HEK293 (cell line): Measurements from ENCODE around the gene KRT27.

Experiments
- CTCF ChIA-PET: fragments of 350-600 bp; formaldehyde crosslinking; extraction: SDS; loops from one replicate; lab custom pipeline; 2021; ENCODE audit warnings: antibody characterized with exemption; lab: Yijun Ruan, JAX
- POLR2A ChIA-PET: fragments of 300-600 bp; formaldehyde crosslinking; extraction: SDS; loops from one replicate; lab custom pipeline; 2020; ENCODE audit warnings: antibody characterized with exemption, inconsistent platforms; lab: Yijun Ruan, JAX
- H3K27ac ChIP-seq: fragments of 200-500 bp; sonication (Bioruptor generic); 2 replicates; pipeline ENCODE4 v1.5.1; 2014; ENCODE audit warnings: low read depth, low read length, control low read depth, inconsistent platforms; ENCODE audit errors: extremely low read depth
- H3K36me3 ChIP-seq, 2 experiments: fragments of 200-500 bp in 1 of 2; sonication (Bioruptor generic) in 1 of 2; 1 replicate in 1 of 2; 2 replicates in 1 of 2; pipeline ENCODE4 v1.5.1; 2014 to 2017; ENCODE audit warnings: inconsistent platforms in 2 of 2, low read length in 2 of 2; ENCODE audit not compliant: control insufficient read depth in 2 of 2, insufficient read depth in 1 of 2
- H3K4me1 ChIP-seq: fragments of 200-500 bp; sonication (Bioruptor generic); 2 replicates; pipeline ENCODE4 v1.5.1; 2014; ENCODE audit warnings: mild to moderate bottlenecking, low read length, inconsistent platforms; ENCODE audit not compliant: control insufficient read depth, insufficient read depth
- H3K4me3 ChIP-seq: 2 replicates; pipeline ENCODE4 v1.5.1; 2011; ENCODE audit warnings: low read depth, mild to moderate bottlenecking, control low read depth, low read length, moderate library complexity
- H3K9me3 ChIP-seq: fragments of 200-500 bp; sonication (Bioruptor generic); 2 replicates; pipeline ENCODE4 v1.5.1; 2014; ENCODE audit warnings: low read depth, low read length, inconsistent platforms; ENCODE audit not compliant: control insufficient read depth, insufficient read depth
- EGR2 ChIP-seq: fragments of 450-650 bp; formaldehyde crosslinking; IDR thresholded peaks from 2 replicates; pipeline ENCODE4 v1.5.1; 2016; ENCODE audit warnings: low read depth, missing biosample characterization, missing genetic modification characterization
- GFI1B ChIP-seq: fragments of 450-650 bp; formaldehyde crosslinking; IDR thresholded peaks from 2 replicates; pipeline ENCODE4 v1.5.1; 2016; ENCODE audit warnings: missing biosample characterization, missing genetic modification characterization
- GLI4 ChIP-seq: fragments of 450-650 bp; formaldehyde crosslinking; IDR thresholded peaks from 2 replicates; pipeline ENCODE4 v1.5.1; 2016; ENCODE audit warnings: missing biosample characterization, missing genetic modification characterization
- HOXD13 ChIP-seq: sonication (generic); formaldehyde crosslinking; IDR thresholded peaks from 2 replicates; pipeline ENCODE4 v1.8.0; 2022; ENCODE audit warnings: missing genetic modification reagents, borderline replicate concordance
- KLF16 ChIP-seq: fragments of 450-650 bp; formaldehyde crosslinking; IDR thresholded peaks from 2 replicates; pipeline ENCODE4 v1.5.1; 2017; ENCODE audit warnings: missing biosample characterization, missing genetic modification characterization
- ZBTB20 ChIP-seq: fragments of 450-650 bp; formaldehyde crosslinking; IDR thresholded peaks from 2 replicates; pipeline ENCODE4 v1.5.1; 2016; ENCODE audit warnings: missing biosample characterization, missing genetic modification characterization
- ZNF132 ChIP-seq: fragments of 450-650 bp; formaldehyde crosslinking; IDR thresholded peaks from 2 replicates; pipeline ENCODE4 v1.5.1; 2017; ENCODE audit warnings: missing biosample characterization, missing genetic modification characterization, borderline replicate concordance
- ZNF501 ChIP-seq: fragments of 450-650 bp; formaldehyde crosslinking; IDR thresholded peaks from 2 replicates; pipeline ENCODE4 v1.5.1; 2016; ENCODE audit warnings: missing biosample characterization, missing genetic modification characterization
- ZNF544 ChIP-seq: fragments of 450-650 bp; formaldehyde crosslinking; IDR thresholded peaks from 2 replicates; pipeline ENCODE4 v1.5.0; 2017; ENCODE audit warnings: missing biosample characterization, missing genetic modification characterization
- ZNF558 ChIP-seq: fragments of 450-650 bp; formaldehyde crosslinking; IDR thresholded peaks from 2 replicates; pipeline ENCODE4 v1.5.1; 2016; ENCODE audit warnings: missing biosample characterization, missing genetic modification characterization
- ZNF600 ChIP-seq: fragments of 450-650 bp; formaldehyde crosslinking; IDR thresholded peaks from 2 replicates; pipeline ENCODE4 v1.5.1; 2016; ENCODE audit warnings: missing biosample characterization, missing genetic modification characterization
- ZNF626 ChIP-seq: fragments of 450-650 bp; sonication (Bioruptor Pico); formaldehyde crosslinking; IDR thresholded peaks from 2 replicates; pipeline ENCODE4 v1.5.1; 2018; ENCODE audit warnings: missing biosample characterization, missing genetic modification characterization, inconsistent platforms
- ZNF660 ChIP-seq: fragments of 450-650 bp; IDR thresholded peaks from 2 replicates; pipeline ENCODE4 v1.5.1; 2018; ENCODE audit warnings: missing biosample characterization, mild to moderate bottlenecking, missing genetic modification characterization
- ZNF707 ChIP-seq: fragments of 450-650 bp; formaldehyde crosslinking; IDR thresholded peaks from 2 replicates; pipeline ENCODE4 v1.5.1; 2016; ENCODE audit warnings: missing biosample characterization, missing genetic modification characterization
- ZNF791 ChIP-seq: fragments of 450-650 bp; formaldehyde crosslinking; IDR thresholded peaks from 2 replicates; pipeline ENCODE4 v1.5.1; 2016; ENCODE audit warnings: missing biosample characterization, missing genetic modification characterization
- ZNF830 ChIP-seq: fragments of 450-650 bp; IDR thresholded peaks from 2 replicates; pipeline ENCODE4 v1.5.0; 2018; ENCODE audit warnings: missing biosample characterization, missing genetic modification characterization, low read depth, mild to moderate bottlenecking, moderate library complexity
- ZSCAN30 ChIP-seq: fragments of 450-650 bp; IDR thresholded peaks from 2 replicates; pipeline ENCODE4 v1.5.1; 2018; ENCODE audit warnings: missing biosample characterization, mild to moderate bottlenecking, missing genetic modification characterization, moderate library complexity
- TF ChIP-seq, protein P1 (sequence below): fragments of 450-650 bp; formaldehyde crosslinking; conservative IDR thresholded peaks from 2 replicates; pipeline ENCODE4 v1.5.1; 2016; ENCODE audit warnings: low read depth, missing biosample characterization, missing genetic modification characterization
- TF ChIP-seq, protein P2 (sequence below): fragments of 450-650 bp; formaldehyde crosslinking; IDR thresholded peaks from 2 replicates; pipeline ENCODE4 v1.5.1; 2016; ENCODE audit warnings: missing biosample characterization, missing genetic modification characterization

KRT27 gene

DNA sequence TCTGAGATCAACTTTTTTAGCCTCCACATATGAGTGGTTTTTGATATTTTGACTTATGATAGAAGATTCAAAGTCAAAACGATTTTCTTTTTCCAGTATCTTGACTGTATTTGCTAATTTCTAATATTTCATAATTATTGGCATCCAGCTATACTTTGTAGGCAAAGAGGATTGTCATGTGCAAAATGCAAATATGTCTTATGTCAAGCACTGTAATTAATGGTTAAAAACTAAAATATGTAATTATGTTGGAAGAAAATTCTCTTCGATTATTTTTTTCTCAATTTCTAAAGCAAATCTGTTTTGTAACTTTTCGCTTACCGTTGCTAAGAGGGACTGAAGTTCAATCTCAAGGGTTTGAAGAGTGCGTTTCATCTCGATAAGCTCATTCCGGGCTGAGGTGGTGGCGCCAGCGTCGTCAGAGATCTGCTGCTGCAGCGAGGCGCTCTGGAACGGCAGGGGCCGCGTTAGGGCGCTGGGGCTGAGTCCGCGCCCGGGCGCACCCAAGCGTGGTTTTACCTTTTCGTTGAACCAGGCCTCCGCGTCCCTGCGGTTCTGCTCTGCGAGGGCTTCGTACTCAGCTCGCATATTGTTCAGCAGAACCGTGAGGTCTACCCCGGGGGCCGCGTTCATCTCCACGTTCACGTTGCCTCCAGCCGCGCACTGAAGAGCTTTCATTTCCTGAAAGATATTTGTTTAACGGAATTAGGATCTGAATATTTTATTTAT is 3.0 kb downstream of the KRT27 start:
- Histone ChIP-seq H3K36me3 (no peaks in the 10 kb centered on the region), H3K27ac (no peak overlapping the region), H3K9me3 (no peaks in the 10 kb centered on the region), H3K4me3 (no peak overlapping the region), H3K4me1 (no peaks in the 10 kb centered on the region)
- POLR2A ChIA-PET = no interaction called here
- TF ChIP-seq ZNF791 (tag by site-specific recombination) (no peak), ZNF600 (tag by site-specific recombination) (0 out of 2 replicates have a peak, but pooled peaks have one; percentile 29), KLF16 (tag by site-specific recombination) (no peak), ZBTB20 (tag by site-specific recombination) (peak; percentile 71), ZNF544 (tag by site-specific recombination) (no peak), ZNF558 (tag by site-specific recombination) (no peak)
- CTCF ChIA-PET = interaction anchor here (0.7 to 1.7 kb wide), 3 partner anchors 12 to 884 kb away, joined by 3 to 7 read pairs (median 5); no protein-coding TSS in a partner anchor

DNA sequence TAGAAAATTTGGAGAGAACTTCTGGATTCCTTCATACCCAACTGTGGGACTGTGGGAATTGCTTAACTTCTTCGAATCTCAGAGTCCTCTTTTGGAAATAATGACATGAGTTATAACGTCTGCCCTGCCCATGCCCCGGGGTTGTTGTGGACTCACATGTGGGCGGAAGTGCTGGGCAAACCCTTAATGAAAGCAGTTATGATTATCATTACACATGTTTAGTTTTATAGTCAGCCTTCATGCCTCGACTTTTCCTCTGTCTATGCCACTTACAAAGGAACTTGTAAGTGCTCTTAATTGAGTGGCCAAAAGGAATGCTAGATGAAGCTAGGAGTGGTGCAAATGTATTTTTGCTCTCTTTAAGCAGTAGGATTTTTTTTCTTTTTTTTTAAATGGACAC is 3.9 kb downstream of the KRT27 start:
- CTCF ChIA-PET = no interaction called here
- H3K9me3 ChIP-seq = no peaks in the 10 kb centered on the region
- H3K4me1 ChIP-seq = no peaks in the 10 kb centered on the region
- no peaks in the 10 kb centered on the region for H3K36me3 ChIP-seq
- no peak for TF ChIP-seq ZNF626 (tag by site-specific recombination)
- no peak for TF ChIP-seq ZNF830 (tag by site-specific recombination)
- TF ChIP-seq ZSCAN30 (tag by site-specific recombination) = no peak
- TF ChIP-seq GFI1B (tag by site-specific recombination) = no peak
- no peak for TF ChIP-seq ZNF660 (tag by site-specific recombination)
- no peak overlapping the region for H3K27ac ChIP-seq
- no peak overlapping the region for H3K4me3 ChIP-seq
- POLR2A ChIA-PET = no interaction called here

DNA sequence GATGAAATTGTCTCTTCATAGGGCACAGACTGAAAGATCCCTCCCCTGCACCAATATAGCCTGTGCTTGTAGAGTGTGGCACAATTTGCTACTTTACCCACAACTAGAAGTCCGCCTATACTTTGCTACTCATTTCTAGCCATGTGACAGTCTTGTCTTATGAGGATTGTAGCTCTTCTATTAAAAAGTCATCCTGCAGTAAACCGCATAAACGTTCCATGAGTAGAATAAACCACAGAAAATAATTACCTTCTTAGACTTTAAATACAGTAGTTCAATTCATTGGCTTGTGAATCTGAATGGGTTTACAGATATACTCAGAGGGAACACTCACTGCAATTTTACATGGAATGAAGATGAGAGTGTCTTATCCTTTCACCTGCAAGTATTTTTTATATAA is 4.4 kb downstream of the KRT27 start:
- H3K9me3 ChIP-seq = no peaks in the 10 kb centered on the region
- TF ChIP-seq ZNF707 (tag by site-specific recombination) (no peak), HOXD13 (CRISPR knock-in tag) (no peak), KLF16 (tag by site-specific recombination) (no peak), ZNF501 (tag by site-specific recombination) (no peak), EGR2 (no peak), ZNF132 (no peak), GLI4 (tag by site-specific recombination) (no peak)
- TF ChIP-seq, protein P1, sequence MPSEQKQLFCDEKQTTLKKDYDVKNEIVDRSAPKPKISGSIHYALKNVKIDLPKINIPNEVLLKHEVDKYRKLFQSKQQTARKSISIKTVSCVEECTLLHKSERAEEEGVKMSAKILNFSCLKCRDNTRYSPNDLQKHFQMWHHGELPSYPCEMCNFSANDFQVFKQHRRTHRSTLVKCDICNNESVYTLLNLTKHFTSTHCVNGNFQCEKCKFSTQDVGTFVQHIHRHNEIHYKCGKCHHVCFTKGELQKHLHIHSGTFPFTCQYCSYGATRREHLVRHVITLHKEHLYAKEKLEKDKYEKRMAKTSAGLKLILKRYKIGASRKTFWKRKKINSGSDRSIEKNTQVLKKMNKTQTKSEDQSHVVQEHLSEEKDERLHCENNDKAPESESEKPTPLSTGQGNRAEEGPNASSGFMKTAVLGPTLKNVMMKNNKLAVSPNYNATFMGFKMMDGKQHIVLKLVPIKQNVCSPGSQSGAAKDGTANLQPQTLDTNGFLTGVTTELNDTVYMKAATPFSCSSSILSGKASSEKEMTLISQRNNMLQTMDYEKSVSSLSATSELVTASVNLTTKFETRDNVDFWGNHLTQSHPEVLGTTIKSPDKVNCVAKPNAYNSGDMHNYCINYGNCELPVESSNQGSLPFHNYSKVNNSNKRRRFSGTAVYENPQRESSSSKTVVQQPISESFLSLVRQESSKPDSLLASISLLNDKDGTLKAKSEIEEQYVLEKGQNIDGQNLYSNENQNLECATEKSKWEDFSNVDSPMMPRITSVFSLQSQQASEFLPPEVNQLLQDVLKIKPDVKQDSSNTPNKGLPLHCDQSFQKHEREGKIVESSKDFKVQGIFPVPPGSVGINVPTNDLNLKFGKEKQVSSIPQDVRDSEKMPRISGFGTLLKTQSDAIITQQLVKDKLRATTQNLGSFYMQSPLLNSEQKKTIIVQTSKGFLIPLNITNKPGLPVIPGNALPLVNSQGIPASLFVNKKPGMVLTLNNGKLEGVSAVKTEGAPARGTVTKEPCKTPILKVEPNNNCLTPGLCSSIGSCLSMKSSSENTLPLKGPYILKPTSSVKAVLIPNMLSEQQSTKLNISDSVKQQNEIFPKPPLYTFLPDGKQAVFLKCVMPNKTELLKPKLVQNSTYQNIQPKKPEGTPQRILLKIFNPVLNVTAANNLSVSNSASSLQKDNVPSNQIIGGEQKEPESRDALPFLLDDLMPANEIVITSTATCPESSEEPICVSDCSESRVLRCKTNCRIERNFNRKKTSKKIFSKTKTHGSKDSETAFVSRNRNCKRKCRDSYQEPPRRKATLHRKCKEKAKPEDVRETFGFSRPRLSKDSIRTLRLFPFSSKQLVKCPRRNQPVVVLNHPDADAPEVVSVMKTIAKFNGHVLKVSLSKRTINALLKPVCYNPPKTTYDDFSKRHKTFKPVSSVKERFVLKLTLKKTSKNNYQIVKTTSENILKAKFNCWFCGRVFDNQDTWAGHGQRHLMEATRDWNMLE (tag by site-specific recombination) = no peak
- TF ChIP-seq, protein P2, sequence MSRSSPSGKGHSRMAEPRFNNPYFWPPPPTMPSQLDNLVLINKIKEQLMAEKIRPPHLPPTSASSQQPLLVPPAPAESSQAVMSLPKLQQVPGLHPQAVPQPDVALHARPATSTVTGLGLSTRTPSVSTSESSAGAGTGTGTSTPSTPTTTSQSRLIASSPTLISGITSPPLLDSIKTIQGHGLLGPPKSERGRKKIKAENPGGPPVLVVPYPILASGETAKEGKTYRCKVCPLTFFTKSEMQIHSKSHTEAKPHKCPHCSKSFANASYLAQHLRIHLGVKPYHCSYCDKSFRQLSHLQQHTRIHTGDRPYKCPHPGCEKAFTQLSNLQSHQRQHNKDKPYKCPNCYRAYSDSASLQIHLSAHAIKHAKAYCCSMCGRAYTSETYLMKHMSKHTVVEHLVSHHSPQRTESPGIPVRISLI (tag by site-specific recombination) = no peak
- TF ChIP-seq, all 188 proteins: peak for 0
- Histone ChIP-seq H3K4me3 (no peak overlapping the region), H3K4me1 (no peaks in the 10 kb centered on the region), H3K36me3 (no peaks in the 10 kb centered on the region), H3K27ac (no peak overlapping the region)
- POLR2A ChIA-PET = no interaction called here
- CTCF ChIA-PET = interaction anchor here (0.6 kb wide), 1 partner anchor 1040 kb away, joined by 4 read pairs; no protein-coding TSS in a partner anchor
